ENCODE measurements around the gene PREX1. TPM values are rescaled to one million over a fixed set of nuclear protein-coding genes. Genes with fewer than 3 reads are reported as not detected.

PREX1 gene
- total RNA-seq, 1 experiment from 2014 or later: 9.5 TPM

GRCh38 chr20:48821261-48821920 is 6.4 kb downstream of the PREX1 start:
- DNase-seq: no peak
- TF ChIP-seq, protein P1, sequence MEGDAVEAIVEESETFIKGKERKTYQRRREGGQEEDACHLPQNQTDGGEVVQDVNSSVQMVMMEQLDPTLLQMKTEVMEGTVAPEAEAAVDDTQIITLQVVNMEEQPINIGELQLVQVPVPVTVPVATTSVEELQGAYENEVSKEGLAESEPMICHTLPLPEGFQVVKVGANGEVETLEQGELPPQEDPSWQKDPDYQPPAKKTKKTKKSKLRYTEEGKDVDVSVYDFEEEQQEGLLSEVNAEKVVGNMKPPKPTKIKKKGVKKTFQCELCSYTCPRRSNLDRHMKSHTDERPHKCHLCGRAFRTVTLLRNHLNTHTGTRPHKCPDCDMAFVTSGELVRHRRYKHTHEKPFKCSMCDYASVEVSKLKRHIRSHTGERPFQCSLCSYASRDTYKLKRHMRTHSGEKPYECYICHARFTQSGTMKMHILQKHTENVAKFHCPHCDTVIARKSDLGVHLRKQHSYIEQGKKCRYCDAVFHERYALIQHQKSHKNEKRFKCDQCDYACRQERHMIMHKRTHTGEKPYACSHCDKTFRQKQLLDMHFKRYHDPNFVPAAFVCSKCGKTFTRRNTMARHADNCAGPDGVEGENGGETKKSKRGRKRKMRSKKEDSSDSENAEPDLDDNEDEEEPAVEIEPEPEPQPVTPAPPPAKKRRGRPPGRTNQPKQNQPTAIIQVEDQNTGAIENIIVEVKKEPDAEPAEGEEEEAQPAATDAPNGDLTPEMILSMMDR (IDR thresholded peaks at IDR 0.05; ENCODE audit: insufficient read depth in 1 of 2, low read depth in 1 of 2, low read length in 1 of 2, severe bottlenecking in 1 of 2, unreplicated experiment in 1 of 2): no peak
- no TSS peak for BruUV-seq (replicated peaks)
- H3K4me3 ChIP-seq (ENCODE audit: low read depth, low read length): no peak overlapping the region
- H3K4me1 ChIP-seq: peaks cover 5% of the 10 kb centered on the region
- peaks cover 9% of the 10 kb centered on the region for H3K4me1 Mint-ChIP-seq (ENCODE audit: low read depth, unreplicated experiment)
- H3K27me3 Mint-ChIP-seq (ENCODE audit: insufficient read depth, unreplicated experiment): peaks cover 4% of the 10 kb centered on the region
- H3K27ac Mint-ChIP-seq (ENCODE audit: unreplicated experiment): no peak overlapping the region
- 0 out of 2 replicates have a peak, but pooled peaks cover 1% of the 10 kb centered on the region for H3K27me3 ChIP-seq (replicated peaks; ENCODE audit: control insufficient read depth, insufficient read depth, low read length)
- ChIA-PET CTCF (interaction anchor here (1.4 kb wide), 1 partner anchor 164 kb away, joined by 4 read pairs; no protein-coding TSS in a partner anchor), POLR2A (no interaction called here)
- intact Hi-C loops (cut with micrococcal nuclease; ENCODE audit: unreplicated experiment): no loop called here
- no peaks in the 10 kb centered on the region for H3K9me3 ChIP-seq
- H3K4me3 Mint-ChIP-seq (ENCODE audit: unreplicated experiment): no peak overlapping the region
- H3K9me3 Mint-ChIP-seq (ENCODE audit: unreplicated experiment): no peaks in the 10 kb centered on the region
- H3K36me3 ChIP-seq (ENCODE audit: control insufficient read depth, insufficient read depth, low read length): no peaks in the 10 kb centered on the region
- H3K36me3 Mint-ChIP-seq (ENCODE audit: insufficient read depth, unreplicated experiment): no peaks in the 10 kb centered on the region

- peaks cover 5% of the 10 kb centered on the region for H3K4me1 ChIP-seq
Observed at GRCh38 chr20:48820649-48820973, 7.2 kb downstream of the PREX1 start.

DNA sequence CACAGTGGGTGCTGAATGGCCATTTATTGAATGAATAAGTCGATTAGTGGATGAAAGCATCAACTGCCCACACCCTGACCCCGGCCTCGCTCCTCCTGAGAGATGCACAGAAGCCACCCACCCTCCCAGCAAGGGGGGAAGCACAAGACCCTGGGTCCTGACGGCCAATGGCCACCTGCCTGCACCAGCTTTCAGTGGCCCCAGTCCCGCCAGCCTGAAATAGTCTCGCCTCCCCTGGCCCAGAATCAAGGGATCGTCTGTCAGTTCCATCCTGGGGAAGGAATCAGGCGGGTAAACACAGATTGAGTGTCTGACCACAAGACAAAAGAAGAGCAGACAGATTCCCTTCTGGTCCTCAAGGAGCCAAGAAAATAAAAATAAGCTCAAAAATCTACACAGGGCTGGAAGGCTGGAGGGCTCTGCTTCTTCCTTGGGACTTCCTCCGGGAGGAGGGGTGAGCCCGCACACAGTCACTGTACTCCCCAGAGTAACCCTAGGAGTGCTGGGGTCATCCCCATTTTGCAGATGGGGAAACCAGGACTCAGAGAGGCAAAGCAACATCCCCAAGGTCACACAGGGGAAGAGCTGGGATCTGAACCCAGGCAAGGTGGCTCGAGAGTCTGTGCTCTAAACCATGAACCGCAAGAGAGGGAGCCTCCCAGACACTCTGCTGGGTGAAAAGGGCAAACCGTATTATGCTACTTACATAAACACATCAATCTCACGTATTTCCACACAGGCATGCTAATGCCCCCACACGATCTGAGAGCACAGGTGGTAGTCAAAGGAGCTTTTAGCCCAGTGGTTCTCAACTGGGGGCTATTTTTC is 7.8 kb downstream of the PREX1 start:
- peaks cover 4% of the 10 kb centered on the region for H3K4me1 ChIP-seq
- no peaks in the 10 kb centered on the region for H3K9me3 ChIP-seq
- peaks cover 8% of the 10 kb centered on the region for H3K4me1 Mint-ChIP-seq (ENCODE audit: low read depth, unreplicated experiment)
- POLR2A ChIA-PET: no interaction called here
- H3K4me3 Mint-ChIP-seq (ENCODE audit: unreplicated experiment): no peak overlapping the region
- no TSS peak for BruUV-seq (replicated peaks)
- no peaks in the 10 kb centered on the region for H3K9me3 Mint-ChIP-seq (ENCODE audit: unreplicated experiment)
- H3K27me3 ChIP-seq (replicated peaks; ENCODE audit: control insufficient read depth, insufficient read depth, low read length): no peaks in the 10 kb centered on the region
- H3K36me3 Mint-ChIP-seq (ENCODE audit: insufficient read depth, unreplicated experiment): no peaks in the 10 kb centered on the region
- H3K4me3 ChIP-seq (ENCODE audit: low read depth, low read length): no peak overlapping the region
- TF ChIP-seq, protein P1 (IDR thresholded peaks at IDR 0.05; ENCODE audit: insufficient read depth in 1 of 2, low read depth in 1 of 2, low read length in 1 of 2, severe bottlenecking in 1 of 2, unreplicated experiment in 1 of 2): no peak
- no peak for DNase-seq
- H3K27me3 Mint-ChIP-seq (ENCODE audit: insufficient read depth, unreplicated experiment): peaks cover 4% of the 10 kb centered on the region
- no peaks in the 10 kb centered on the region for H3K36me3 ChIP-seq (ENCODE audit: control insufficient read depth, insufficient read depth, low read length)
- CTCF ChIA-PET: no interaction called here
- no peak overlapping the region for H3K27ac Mint-ChIP-seq (ENCODE audit: unreplicated experiment)
- intact Hi-C loops (cut with micrococcal nuclease; ENCODE audit: unreplicated experiment): no loop called here

More at GRCh38 chr20:48820649-48820973, 7.2 kb downstream of the PREX1 start:
- H3K4me3 ChIP-seq (ENCODE audit: low read depth, low read length): no peak overlapping the region
- no TSS peak for BruUV-seq (replicated peaks)
- H3K9me3 ChIP-seq: no peaks in the 10 kb centered on the region
- Mint-ChIP-seq H3K4me1 (ENCODE audit: low read depth, unreplicated experiment) (peaks cover 9% of the 10 kb centered on the region), H3K27me3 (ENCODE audit: insufficient read depth, unreplicated experiment) (peaks cover 4% of the 10 kb centered on the region), H3K9me3 (ENCODE audit: unreplicated experiment) (no peaks in the 10 kb centered on the region), H3K4me3 (ENCODE audit: unreplicated experiment) (no peak overlapping the region), H3K36me3 (ENCODE audit: insufficient read depth, unreplicated experiment) (no peaks in the 10 kb centered on the region), H3K27ac (ENCODE audit: unreplicated experiment) (no peak overlapping the region)
- CTCF ChIA-PET: interaction anchor here (1.4 kb wide), 1 partner anchor 163 kb away, joined by 4 read pairs; no protein-coding TSS in a partner anchor
- POLR2A ChIA-PET: no interaction called here
- TF ChIP-seq, protein P1 (IDR thresholded peaks at IDR 0.05; ENCODE audit: insufficient read depth in 1 of 2, low read depth in 1 of 2, low read length in 1 of 2, severe bottlenecking in 1 of 2, unreplicated experiment in 1 of 2): no peak
- H3K36me3 ChIP-seq (ENCODE audit: control insufficient read depth, insufficient read depth, low read length): no peaks in the 10 kb centered on the region
- peak in 1 of 2 experiments; percentile 37 for DNase-seq
- intact Hi-C loops (cut with micrococcal nuclease; ENCODE audit: unreplicated experiment): no loop called here
- H3K27me3 ChIP-seq (replicated peaks; ENCODE audit: control insufficient read depth, insufficient read depth, low read length): no peaks in the 10 kb centered on the region

Measured in Caco-2 (cell line).